GM19395 (cell line): Measurements from ENCODE around the gene MICAL1.

ENCODE experiments used
- ATAC-seq: cut with Tn5 transposase; IDR thresholded peaks from one replicate; pipeline ENCODE4 v1.9.1; 2021; ENCODE audit warnings: mild to moderate bottlenecking, moderate library complexity; ENCODE audit not compliant: unreplicated experiment

Gene MICAL1

DNA sequence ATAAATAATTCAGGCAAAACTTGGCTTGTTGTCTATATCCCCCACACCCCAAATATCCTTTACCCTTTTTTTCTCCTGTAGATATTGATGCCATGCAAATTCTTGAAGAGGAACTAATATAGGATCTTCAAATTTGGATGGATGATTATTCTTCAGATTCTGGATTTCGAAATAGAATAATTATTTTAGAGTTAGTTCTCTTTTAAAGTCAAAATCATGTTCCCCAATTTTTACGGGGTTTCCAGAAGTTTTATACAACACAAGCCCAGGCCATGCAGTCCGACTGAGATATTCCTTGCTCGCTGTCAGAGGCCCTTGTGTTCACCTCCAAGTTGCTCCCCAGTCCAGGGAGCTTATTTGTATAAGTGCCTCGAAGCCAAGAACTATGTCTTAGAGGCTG lies 19.5 kb downstream of the MICAL1 start:
- ATAC-seq = no peak

DNA sequence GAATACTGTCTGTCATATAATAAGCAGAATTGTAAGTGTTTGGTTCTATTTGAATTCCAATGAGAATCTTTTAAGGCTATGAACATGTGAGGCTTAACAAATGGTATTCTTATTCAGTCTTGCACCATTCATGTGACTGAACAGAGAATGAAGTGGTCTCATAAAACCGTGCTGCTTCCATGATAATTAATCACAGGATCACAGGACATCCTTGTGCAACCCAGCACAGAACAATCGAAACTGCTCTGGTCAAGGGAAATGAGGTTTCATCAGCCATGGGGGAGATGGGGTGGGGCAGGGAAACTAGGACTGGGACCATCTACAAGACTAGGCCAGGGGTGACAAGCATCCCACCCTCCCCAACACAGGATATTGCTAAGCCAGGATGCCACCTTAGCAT lies 21.1 kb downstream of the MICAL1 start:
- ATAC-seq = no peak

DNA sequence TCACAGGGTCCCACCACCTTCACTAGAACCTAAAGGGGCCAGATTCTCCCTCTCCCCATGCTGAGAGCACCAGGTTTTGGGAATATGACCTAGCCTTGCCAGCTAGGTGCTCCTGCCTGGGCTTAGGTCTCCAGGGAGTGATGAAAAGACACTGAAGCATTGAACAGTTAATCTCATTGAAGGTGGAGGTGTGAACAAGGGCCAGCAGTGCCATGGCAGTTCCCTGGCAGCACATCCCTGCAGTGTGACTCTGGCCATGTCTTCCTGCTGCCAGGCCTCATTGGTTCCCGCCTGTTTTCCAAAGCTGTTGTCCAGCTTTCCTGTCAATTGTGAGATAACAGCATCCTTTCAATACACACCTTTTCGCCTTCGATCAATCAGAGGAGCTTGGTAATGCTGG lies 26.1 kb downstream of the MICAL1 start:
- no peak for ATAC-seq

DNA sequence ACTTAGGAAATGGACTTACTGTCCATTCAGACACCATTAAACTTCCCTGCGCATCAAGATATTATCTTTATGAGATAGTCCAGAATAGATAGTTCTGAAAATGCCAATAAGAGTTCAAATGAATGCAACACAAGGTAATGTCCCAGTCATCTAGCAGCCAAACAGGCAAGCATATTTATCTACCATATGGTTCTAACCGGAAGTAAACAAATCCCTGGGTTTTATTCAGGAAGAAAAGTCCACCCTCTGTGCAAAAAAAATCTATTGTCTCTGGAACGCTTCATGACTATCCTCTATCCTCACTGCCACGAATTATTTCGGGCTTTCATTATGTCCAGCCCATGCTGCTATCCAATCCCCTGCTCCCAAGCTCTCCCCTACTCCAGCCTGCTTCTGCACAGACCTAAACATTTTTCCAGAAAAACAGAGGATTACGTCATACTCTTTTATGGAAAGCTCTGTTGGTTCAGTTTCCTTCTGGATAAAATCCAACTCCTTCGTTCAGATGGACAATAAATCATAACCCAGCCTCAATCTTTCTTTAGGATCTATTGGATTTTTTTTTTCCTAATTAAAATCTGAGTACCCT lies 26.6 kb downstream of the MICAL1 start:
- ATAC-seq = no peak

DNA sequence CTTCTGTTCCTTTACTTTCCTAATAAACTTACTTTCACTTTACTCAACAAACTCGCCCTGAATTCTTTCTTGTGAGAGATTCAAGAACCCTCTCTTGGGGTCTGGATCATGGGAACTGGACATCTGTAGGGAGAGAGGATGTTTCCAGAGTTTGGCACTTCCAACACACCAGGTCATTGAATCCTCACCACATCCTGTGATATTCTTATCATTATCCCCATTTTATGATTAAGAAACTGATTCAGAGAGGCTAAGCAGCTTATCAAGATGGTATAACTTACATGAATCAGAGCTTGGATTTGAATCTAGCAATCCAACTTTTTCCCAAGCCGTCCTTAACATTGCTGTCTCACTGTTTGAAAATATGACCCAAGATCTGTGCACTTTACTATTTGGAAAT lies 30.6 kb downstream of the MICAL1 start:
- no peak for ATAC-seq

DNA sequence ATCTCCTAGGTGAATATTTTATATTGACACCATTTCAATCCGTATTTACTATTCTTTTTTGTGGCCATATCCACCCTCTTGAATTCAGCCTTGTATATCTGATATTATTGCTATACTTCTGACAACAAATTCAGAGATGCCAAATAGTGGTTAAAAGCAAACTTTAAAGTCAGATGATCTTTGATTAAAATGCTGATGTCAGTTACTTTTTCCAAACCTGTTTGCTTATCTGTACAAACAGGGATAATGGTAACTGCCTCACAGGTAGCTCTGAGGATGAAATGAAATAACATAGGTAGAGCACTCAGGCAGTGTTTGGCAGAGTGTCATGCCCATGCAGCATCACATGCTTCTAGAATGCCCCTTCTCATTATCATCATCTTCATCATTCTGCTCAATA lies 34.4 kb downstream of the MICAL1 start:
- ATAC-seq = no peak

DNA sequence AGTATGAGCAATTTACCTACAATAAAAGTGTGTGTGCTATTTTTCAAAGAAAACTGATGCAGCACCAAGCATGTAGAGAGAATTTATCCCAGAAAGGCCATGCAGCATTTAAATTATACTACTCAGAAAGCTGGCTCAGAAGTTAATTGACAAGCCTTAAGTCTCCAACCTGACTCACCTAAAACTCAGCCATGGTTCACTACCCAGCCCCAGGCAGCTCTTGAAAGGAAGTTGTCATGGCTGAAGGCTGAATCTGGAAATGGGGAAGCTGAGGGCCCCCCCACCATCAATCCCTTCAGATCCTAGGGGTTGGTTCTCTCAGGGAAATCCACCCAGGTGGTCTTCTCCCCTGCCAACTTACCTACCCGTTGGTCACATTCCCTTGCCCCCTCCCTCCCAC lies 34.8 kb downstream of the MICAL1 start:
- ATAC-seq = no peak

DNA sequence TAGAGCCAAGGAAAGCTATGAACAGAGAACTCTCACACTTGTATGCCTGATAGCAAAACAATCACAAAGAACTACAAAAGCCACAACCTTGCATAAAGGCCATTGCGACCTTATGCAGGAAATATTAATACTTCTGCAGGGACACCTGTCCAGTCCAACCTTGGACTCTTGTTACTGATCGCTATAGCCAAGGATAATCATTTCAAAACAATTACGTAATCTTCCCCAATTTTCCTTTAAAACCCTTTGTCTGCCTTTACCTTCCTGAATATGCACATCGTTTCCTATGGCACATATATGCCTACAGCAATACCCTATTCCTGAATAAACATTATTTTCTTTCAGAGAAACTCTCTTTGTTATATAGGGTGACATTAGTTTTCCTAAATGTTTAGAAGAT lies 37.9 kb downstream of the MICAL1 start:
- ATAC-seq = no peak

DNA sequence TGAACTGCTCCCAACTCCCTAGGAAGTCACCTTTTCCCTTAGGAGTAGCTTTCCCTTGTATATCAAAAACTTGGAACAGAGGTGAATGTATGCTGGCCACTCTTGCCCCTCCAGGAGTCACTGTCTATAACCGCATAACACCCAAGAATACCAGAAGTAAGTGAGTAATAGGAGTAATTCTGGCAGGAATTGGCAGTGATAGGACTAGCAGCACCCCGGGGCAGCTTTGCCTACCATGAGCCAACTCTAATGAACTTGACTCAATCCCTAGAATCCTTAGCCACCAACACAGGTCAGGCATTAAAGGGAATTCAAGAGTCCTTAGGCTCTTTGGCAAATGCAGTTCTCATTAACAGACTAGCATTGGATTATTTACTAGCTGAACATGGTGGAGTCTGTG lies 44.5 kb downstream of the MICAL1 start:
- no peak for ATAC-seq

DNA sequence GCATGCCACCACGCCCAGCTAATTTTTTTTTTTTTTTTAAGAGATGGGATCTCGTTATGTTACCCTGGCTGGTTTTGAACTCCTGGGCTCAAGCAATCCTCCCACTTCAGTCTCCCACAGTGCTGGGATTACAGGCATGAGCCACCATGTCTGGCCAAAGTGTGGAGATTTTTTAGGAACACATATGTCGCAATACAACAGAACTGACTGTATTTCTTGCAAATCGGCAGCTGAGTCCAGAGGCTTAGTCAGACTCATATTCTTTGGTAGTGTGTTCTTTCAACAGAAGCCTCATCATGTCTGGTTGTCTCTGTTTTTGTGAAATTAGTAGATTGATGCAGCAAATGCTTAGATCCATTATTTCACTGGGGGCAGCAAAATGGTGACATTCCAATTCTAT lies 49.4 kb downstream of the MICAL1 start:
- ATAC-seq = no peak

DNA sequence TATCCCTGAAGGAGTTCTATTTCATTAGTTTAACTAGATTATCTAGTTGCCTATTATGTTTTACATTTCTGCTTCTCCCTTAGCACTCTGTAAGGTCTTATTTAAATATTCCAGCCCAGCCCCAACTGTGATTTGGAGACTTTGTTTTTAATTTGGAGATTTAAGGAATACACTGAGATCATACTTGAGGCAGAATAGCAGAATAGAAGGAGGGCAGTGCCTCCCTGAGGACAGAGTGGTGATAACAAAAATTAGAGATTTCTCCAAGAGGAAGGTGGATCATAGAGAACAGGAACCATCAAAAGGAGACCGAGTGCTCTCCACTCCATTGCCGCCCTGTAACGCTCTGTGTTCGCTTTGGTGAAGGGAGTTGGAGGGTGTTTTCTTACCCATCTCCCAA lies 58.6 kb downstream of the MICAL1 start:
- no peak for ATAC-seq

DNA sequence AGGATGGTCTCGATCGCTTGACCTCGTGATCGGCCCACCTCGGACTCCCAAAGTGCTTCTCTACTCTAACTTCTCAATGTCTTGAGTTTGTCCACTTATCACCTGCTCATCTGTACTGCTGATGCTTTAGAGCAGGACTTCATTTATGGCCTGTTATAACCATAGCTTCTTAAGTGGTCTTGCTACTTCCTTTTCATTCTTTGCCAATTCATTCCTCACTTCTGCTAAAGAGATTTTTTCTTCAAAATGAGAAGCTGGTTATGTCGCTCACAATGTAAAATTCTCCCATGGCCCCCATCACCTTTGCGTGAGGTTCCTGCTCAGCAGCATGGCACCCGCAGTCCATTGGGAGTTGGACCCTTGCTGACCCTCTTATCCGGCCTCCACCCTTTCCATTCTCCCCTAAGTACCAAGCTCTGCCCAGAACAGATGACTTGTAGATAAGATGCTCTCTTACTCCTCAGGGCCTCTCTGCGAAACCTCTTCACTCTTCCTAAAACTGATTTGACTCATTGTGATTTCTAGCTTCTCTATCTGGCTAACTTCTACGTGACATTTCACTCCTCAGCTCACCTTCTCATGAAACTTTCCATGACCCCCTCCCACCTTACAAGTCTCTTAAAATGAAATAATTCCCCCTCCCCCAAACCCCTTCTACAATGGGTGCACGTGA lies 59.4 kb downstream of the MICAL1 start:
- ATAC-seq = no peak
